HEK293T (cell line): Measurements from ENCODE around the gene HNRNPA0.

Source experiments
- CTCF ChIA-PET: fragments of 350-600 bp; formaldehyde crosslinking; extraction: SDS; loops from one replicate; lab custom pipeline; 2021; ENCODE audit warnings: antibody characterized with exemption, inconsistent platforms; lab: Yijun Ruan, JAX
- POLR2A ChIA-PET: fragments of 350-600 bp; formaldehyde crosslinking; extraction: SDS; loops from one replicate; lab custom pipeline; 2020; ENCODE audit warnings: antibody characterized with exemption, inconsistent platforms; lab: Yijun Ruan, JAX
- DNase-seq: peaks from one replicate; pipeline ENCODE4 v3.0.0; 2012; ENCODE audit warnings: mixed read lengths; ENCODE audit errors: extremely low spot score
- ARNT ChIP-seq: fragments of 450-650 bp; IDR thresholded peaks from 2 replicates; pipeline ENCODE4 v1.6.1; 2017; ENCODE audit warnings: mild to moderate bottlenecking
- BHLHE40 ChIP-seq: fragments of 450-650 bp; IDR thresholded peaks from 2 replicates; pipeline ENCODE4 v1.6.1; 2016; ENCODE audit warnings: mild to moderate bottlenecking, moderate library complexity, borderline replicate concordance
- CTBP1 ChIP-seq: fragments of 450-650 bp; IDR thresholded peaks from 2 replicates; pipeline ENCODE4 v1.6.1; 2016; ENCODE audit warnings: borderline replicate concordance
- ELF4 ChIP-seq: fragments of 450-650 bp; IDR thresholded peaks from 2 replicates; pipeline ENCODE4 v1.6.1; 2017; ENCODE audit warnings: antibody characterized with exemption
- FOXA1 ChIP-seq: fragments of 450-650 bp; IDR thresholded peaks from 2 replicates; pipeline ENCODE4 v1.6.1; 2016; ENCODE audit warnings: mild to moderate bottlenecking
- FOXK2 ChIP-seq: fragments of 450-650 bp; IDR thresholded peaks from 2 replicates; pipeline ENCODE4 v1.6.1; 2016; ENCODE audit warnings: mild to moderate bottlenecking
- FOXM1 ChIP-seq: fragments of 450-650 bp; IDR thresholded peaks from 2 replicates; pipeline ENCODE4 v1.6.1; 2017; ENCODE audit warnings: mild to moderate bottlenecking, borderline replicate concordance
- HDGF ChIP-seq: fragments of 450-650 bp; IDR thresholded peaks from 2 replicates; pipeline ENCODE4 v1.6.1; 2017; ENCODE audit warnings: antibody characterized with exemption, borderline replicate concordance
- L3MBTL2 ChIP-seq: fragments of 450-650 bp; conservative IDR thresholded peaks from 2 replicates; pipeline ENCODE4 v1.6.1; 2016; ENCODE audit warnings: mild to moderate bottlenecking
- LEF1 ChIP-seq: fragments of 450-650 bp; IDR thresholded peaks from 2 replicates; pipeline ENCODE4 v1.6.1; 2017; ENCODE audit warnings: mild to moderate bottlenecking, borderline replicate concordance
- NFRKB ChIP-seq: fragments of 450-650 bp; IDR thresholded peaks from 2 replicates; pipeline ENCODE4 v1.6.1; 2016; ENCODE audit warnings: mild to moderate bottlenecking, moderate library complexity
- PKNOX1 ChIP-seq: fragments of 450-650 bp; IDR thresholded peaks from 2 replicates; pipeline ENCODE4 v1.6.1; 2016
- SP1 ChIP-seq: fragments of 450-650 bp; IDR thresholded peaks from 2 replicates; pipeline ENCODE4 v1.6.1; 2017
- SUZ12 ChIP-seq: fragments of 450-650 bp; IDR thresholded peaks from 2 replicates; pipeline ENCODE4 v1.6.1; 2016; ENCODE audit warnings: mild to moderate bottlenecking
- TARDBP ChIP-seq: fragments of 450-650 bp; IDR thresholded peaks from 2 replicates; pipeline ENCODE4 v1.6.1; 2016
- ZNF384 ChIP-seq: fragments of 450-650 bp; IDR thresholded peaks from 2 replicates; pipeline ENCODE4 v1.6.1; 2016

Gene HNRNPA0

GRCh38 chr5:137734962-137735554 is 19.1 kb downstream of the HNRNPA0 start:
- TF ChIP-seq FOXM1 (no peak), HDGF (no peak), SUZ12 (no peak), ELF4 (no peak), ARNT (no peak), TARDBP (no peak), ZNF384 (no peak), L3MBTL2 (no peak), FOXK2 (no peak), FOXA1 (no peak), BHLHE40 (no peak)
- no peak for DNase-seq
- POLR2A ChIA-PET: interaction anchor here (1.4 kb wide), 1 partner anchor 18 kb away, joined by 3 read pairs; no protein-coding TSS in a partner anchor
- CTCF ChIA-PET: interaction anchor here (1.4 kb wide), 1 partner anchor 75 kb away, joined by 12 read pairs; no protein-coding TSS in a partner anchor

GRCh38 chr5:137734331-137734730 is 19.8 kb downstream of the HNRNPA0 start:
- CTCF ChIA-PET: interaction anchor here (2.8 kb wide), 1 partner anchor 8 kb away, joined by 10 read pairs; no protein-coding TSS in a partner anchor
- no peak for DNase-seq
- TF ChIP-seq ELF4 (no peak), SP1 (no peak), FOXK2 (no peak), SUZ12 (no peak), HDGF (no peak), LEF1 (no peak), BHLHE40 (no peak), FOXM1 (no peak), NFRKB (no peak), ZNF384 (no peak), CTBP1 (no peak), FOXA1 (no peak), TARDBP (no peak), L3MBTL2 (no peak), PKNOX1 (no peak), ARNT (no peak)
- POLR2A ChIA-PET: no interaction called here

GRCh38 chr5:137733922-137734321 is 20.2 kb downstream of the HNRNPA0 start:
- no peak for DNase-seq
- ChIA-PET POLR2A (interaction anchor here (0.9 kb wide), 1 partner anchor 56 kb away, joined by 3 read pairs; no protein-coding TSS in a partner anchor), CTCF (interaction anchor here (1.1 to 2.8 kb wide), 2 partner anchors 9 to 74 kb away, joined by 5 to 10 read pairs; no protein-coding TSS in a partner anchor)
- no peak for TF ChIP-seq SUZ12
- TF ChIP-seq PKNOX1: no peak
- TF ChIP-seq FOXA1: no peak
- TF ChIP-seq FOXM1: no peak
- TF ChIP-seq BHLHE40: no peak
- no peak for TF ChIP-seq CTBP1
- TF ChIP-seq NFRKB: no peak
- no peak for TF ChIP-seq ELF4
- TF ChIP-seq L3MBTL2: no peak
- TF ChIP-seq LEF1: no peak
- no peak for TF ChIP-seq SP1
- TF ChIP-seq HDGF: no peak
- TF ChIP-seq ARNT: no peak
- no peak for TF ChIP-seq FOXK2
- TF ChIP-seq TARDBP: no peak
- no peak for TF ChIP-seq ZNF384

- ChIA-PET CTCF (interaction anchor here (1.1 to 2.8 kb wide), 3 partner anchors 10 to 73 kb away, joined by 3 to 10 read pairs (median 5); no protein-coding TSS in a partner anchor), POLR2A (interaction anchor here (0.9 kb wide), 1 partner anchor 56 kb away, joined by 3 read pairs; no protein-coding TSS in a partner anchor)
- no peak for TF ChIP-seq SP1
- no peak for DNase-seq
Observed at GRCh38 chr5:137733006-137733405, 21.2 kb downstream of the HNRNPA0 start.

GRCh38 chr5:137731176-137731575 is 23.0 kb downstream of the HNRNPA0 start:
- ChIA-PET POLR2A (interaction anchor here (1.2 kb wide), 1 partner anchor 24 kb away, joined by 3 read pairs; no protein-coding TSS in a partner anchor), CTCF (no interaction called here)
- DNase-seq: no peak
- TF ChIP-seq FOXA1: no peak
- no peak for TF ChIP-seq LEF1
- no peak for TF ChIP-seq SP1
- no peak for TF ChIP-seq FOXM1

- ChIA-PET POLR2A (interaction anchor here (1.2 kb wide), 1 partner anchor 24 kb away, joined by 3 read pairs; no protein-coding TSS in a partner anchor), CTCF (interaction anchor here (0.9 kb wide), 1 partner anchor 12 kb away, joined by 5 read pairs; no protein-coding TSS in a partner anchor)
- TF ChIP-seq ELF4 (no peak), BHLHE40 (no peak), TARDBP (no peak), FOXM1 (no peak), CTBP1 (no peak), FOXK2 (no peak), HDGF (no peak), SP1 (no peak), LEF1 (no peak), NFRKB (no peak), L3MBTL2 (no peak)
- DNase-seq: no peak
Observed at GRCh38 chr5:137730336-137730735, 23.8 kb downstream of the HNRNPA0 start.

- ChIA-PET CTCF (interaction anchor here (1.3 to 2.9 kb wide), 3 partner anchors 14 to 98 kb away, joined by 3 to 9 read pairs (median 6); no protein-coding TSS in a partner anchor), POLR2A (no interaction called here)
- TF ChIP-seq CTBP1 (no peak), FOXK2 (no peak), BHLHE40 (no peak), PKNOX1 (no peak), NFRKB (no peak), LEF1 (no peak)
- DNase-seq: no peak
Observed at GRCh38 chr5:137728048-137728447, 26.1 kb downstream of the HNRNPA0 start.
